Measurements from ENCODE around the gene PDIA4. TPM values are rescaled to one million over a fixed set of nuclear protein-coding genes. Genes with fewer than 3 reads are reported as not detected.

Gene PDIA4
- total RNA-seq, 1 experiment from 2014 or later = 341 TPM

DNA sequence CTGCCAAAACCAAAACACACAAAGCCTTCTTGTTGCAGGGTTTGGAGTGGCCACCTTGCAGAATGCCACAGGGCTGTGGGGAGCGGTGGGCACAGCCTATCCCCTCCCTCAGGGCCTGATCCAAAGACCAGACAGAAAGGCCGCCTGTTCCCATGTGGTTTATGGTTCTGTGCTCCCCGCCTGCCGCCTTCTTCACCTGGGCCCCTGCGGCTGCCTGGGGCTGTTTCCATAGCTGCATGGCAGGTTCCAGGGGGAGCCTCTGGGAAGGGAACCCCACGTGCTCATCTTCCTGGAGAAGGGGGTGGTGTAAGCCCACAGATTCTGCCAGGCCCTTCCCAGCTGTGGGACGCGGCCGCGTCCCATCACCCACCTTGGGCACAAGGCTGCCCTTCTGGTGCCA is 73.5 kb downstream of the PDIA4 start (continued):
- TF ChIP-seq CBFB (CRISPR knock-in tag; IDR thresholded peaks at IDR 0.05; ENCODE audit: low read depth) = no peak
- no peak for TF ChIP-seq TCF7 (CRISPR knock-in tag; IDR thresholded peaks at IDR 0.05; ENCODE audit: low read depth)
- TF ChIP-seq, protein P1, sequence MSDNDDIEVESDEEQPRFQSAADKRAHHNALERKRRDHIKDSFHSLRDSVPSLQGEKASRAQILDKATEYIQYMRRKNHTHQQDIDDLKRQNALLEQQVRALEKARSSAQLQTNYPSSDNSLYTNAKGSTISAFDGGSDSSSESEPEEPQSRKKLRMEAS (CRISPR knock-in tag; IDR thresholded peaks at IDR 0.05) = no peak
- TF ChIP-seq, protein P2, sequence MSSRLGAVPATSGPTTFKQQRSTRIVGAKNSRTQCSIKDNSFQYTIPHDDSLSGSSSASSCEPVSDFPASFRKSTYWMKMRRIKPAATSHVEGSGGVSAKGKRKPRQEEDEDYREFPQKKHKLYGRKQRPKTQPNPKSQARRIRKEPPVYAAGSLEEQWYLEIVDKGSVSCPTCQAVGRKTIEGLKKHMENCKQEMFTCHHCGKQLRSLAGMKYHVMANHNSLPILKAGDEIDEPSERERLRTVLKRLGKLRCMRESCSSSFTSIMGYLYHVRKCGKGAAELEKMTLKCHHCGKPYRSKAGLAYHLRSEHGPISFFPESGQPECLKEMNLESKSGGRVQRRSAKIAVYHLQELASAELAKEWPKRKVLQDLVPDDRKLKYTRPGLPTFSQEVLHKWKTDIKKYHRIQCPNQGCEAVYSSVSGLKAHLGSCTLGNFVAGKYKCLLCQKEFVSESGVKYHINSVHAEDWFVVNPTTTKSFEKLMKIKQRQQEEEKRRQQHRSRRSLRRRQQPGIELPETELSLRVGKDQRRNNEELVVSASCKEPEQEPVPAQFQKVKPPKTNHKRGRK (CRISPR knock-in tag; IDR thresholded peaks at IDR 0.05; ENCODE audit: borderline replicate concordance) = no peak

DNA sequence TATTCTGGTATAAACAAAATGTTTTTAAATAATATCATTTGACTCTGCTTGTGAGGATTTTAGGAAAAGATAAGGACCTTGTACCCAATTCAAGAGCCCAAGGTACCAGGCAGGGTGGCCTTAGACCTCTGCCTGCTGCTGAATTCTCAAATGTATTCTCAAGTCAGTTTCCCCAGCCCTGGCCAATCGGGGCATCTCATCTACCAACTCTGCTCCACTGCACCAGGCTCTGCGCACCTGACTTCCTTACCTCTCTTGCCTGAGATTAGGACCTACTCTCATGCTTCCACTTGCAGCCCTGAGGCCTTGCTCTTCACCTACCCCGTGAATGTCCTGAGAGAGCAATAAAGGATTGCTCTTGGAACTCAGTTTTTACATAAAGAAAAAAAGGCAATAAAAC is 74.6 kb downstream of the PDIA4 start:
- H3K27me3 Mint-ChIP-seq (ENCODE audit: low read depth) = no peaks in the 10 kb centered on the region; the same call in 1 of the 2 replicates
- no peaks in the 10 kb centered on the region for H3K36me3 Mint-ChIP-seq
- ATAC-seq (no peak), DNase-seq (ENCODE audit: low spot score) (no peak)
- ChIA-PET POLR2A (no interaction called here), CTCF (no interaction called here)
- H3K4me1 Mint-ChIP-seq = 0 out of 2 replicates have a peak, but pooled peaks cover 2% of the 10 kb centered on the region
- peaks cover 5% of the 10 kb centered on the region; the same call in 1 of the 2 replicates for H3K9me3 Mint-ChIP-seq
- no peak overlapping the region for H3K4me3 Mint-ChIP-seq
- H3K27ac Mint-ChIP-seq = no peak overlapping the region
- TF ChIP-seq, protein P3, sequence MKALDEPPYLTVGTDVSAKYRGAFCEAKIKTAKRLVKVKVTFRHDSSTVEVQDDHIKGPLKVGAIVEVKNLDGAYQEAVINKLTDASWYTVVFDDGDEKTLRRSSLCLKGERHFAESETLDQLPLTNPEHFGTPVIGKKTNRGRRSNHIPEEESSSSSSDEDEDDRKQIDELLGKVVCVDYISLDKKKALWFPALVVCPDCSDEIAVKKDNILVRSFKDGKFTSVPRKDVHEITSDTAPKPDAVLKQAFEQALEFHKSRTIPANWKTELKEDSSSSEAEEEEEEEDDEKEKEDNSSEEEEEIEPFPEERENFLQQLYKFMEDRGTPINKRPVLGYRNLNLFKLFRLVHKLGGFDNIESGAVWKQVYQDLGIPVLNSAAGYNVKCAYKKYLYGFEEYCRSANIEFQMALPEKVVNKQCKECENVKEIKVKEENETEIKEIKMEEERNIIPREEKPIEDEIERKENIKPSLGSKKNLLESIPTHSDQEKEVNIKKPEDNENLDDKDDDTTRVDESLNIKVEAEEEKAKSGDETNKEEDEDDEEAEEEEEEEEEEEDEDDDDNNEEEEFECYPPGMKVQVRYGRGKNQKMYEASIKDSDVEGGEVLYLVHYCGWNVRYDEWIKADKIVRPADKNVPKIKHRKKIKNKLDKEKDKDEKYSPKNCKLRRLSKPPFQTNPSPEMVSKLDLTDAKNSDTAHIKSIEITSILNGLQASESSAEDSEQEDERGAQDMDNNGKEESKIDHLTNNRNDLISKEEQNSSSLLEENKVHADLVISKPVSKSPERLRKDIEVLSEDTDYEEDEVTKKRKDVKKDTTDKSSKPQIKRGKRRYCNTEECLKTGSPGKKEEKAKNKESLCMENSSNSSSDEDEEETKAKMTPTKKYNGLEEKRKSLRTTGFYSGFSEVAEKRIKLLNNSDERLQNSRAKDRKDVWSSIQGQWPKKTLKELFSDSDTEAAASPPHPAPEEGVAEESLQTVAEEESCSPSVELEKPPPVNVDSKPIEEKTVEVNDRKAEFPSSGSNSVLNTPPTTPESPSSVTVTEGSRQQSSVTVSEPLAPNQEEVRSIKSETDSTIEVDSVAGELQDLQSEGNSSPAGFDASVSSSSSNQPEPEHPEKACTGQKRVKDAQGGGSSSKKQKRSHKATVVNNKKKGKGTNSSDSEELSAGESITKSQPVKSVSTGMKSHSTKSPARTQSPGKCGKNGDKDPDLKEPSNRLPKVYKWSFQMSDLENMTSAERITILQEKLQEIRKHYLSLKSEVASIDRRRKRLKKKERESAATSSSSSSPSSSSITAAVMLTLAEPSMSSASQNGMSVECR (CRISPR knock-in tag; IDR thresholded peaks at IDR 0.05; ENCODE audit: borderline replicate concordance) = no peak

Other genes with a start within 250 kb of the PDIA4 start
- 28.5 to 35.4 TPM (median 28.6 TPM) in 3 replicates for gene EZH2, start 144.2 kb downstream of the PDIA4 start, total RNA-seq (2021)
- 11.4 to 13.0 TPM (median 11.8 TPM) in 3 replicates for gene ZNF786, start 62.2 kb upstream of the PDIA4 start, total RNA-seq (2021)
- gene ZNF425, start 97.8 kb upstream of the PDIA4 start, total RNA-seq (2021) = 3.8 to 5.8 TPM (median 4.9 TPM) in 3 replicates
- 57.8 to 63.2 TPM (median 58.9 TPM) in 3 replicates for gene ZNF398, start 118.9 kb upstream of the PDIA4 start, total RNA-seq (2021)
- 34.8 to 39.3 TPM (median 38.5 TPM) in 3 replicates for gene ZNF282, start 167.0 kb upstream of the PDIA4 start, total RNA-seq (2021)
- 19.7 to 23.0 TPM (median 21.7 TPM) in 3 replicates for gene ZNF212, start 211.1 kb upstream of the PDIA4 start, total RNA-seq (2021)
- gene ZNF783, start 233.7 kb upstream of the PDIA4 start, total RNA-seq (2021) = 9.9 to 12.1 TPM (median 12.0 TPM) in 3 replicates